Measurements from ENCODE around the gene KRTAP1-5.
"Not testable (repeated sequence)": the region's sequence is repeated elsewhere in the genome, so short reads cannot be mapped to it uniquely, and the experiment has no call there.

The KRTAP1-5 gene

GRCh38 chr17:41048441-41048840 lies 21.4 kb upstream of the KRTAP1-5 start:
- no peak for DNase-seq (ENCODE audit: low read depth)

- not testable (repeated sequence) for DNase-seq (ENCODE audit: low read depth)
These were observed 19.9 kb upstream of the KRTAP1-5 start, which contains the start of gene KRTAP2-1 for GRCh38 chr17:41046735-41047465. KRTAP2-1 (minus strand) TSS chr17:41047316; CDS start chr17:41047267, 49 bp downstream.

- no peak for DNase-seq (ENCODE audit: low read depth)
These were observed 15.9 kb upstream of the KRTAP1-5 start for GRCh38 chr17:41042953-41043352.

- DNase-seq (ENCODE audit: low read depth): not testable (repeated sequence)
These were observed 14.0 kb upstream of the KRTAP1-5 start, which contains the start of gene KRTAP1-1 for GRCh38 chr17:41040783-41041571. KRTAP1-1 (minus strand) TSS chr17:41041450; CDS start chr17:41041397, 53 bp downstream.

- DNase-seq (ENCODE audit: low read depth): no peak
These were observed 10.9 kb upstream of the KRTAP1-5 start for GRCh38 chr17:41037853-41038350.

GRCh38 chr17:41034346-41034935 lies 7.4 kb upstream of the KRTAP1-5 start, which contains the start of gene KRTAP1-3:
KRTAP1-3 (minus strand) TSS chr17:41034874; CDS start chr17:41034821, 53 bp downstream.
- DNase-seq (ENCODE audit: low read depth): not testable (repeated sequence)

GRCh38 chr17:41029633-41030245 lies 2.7 kb upstream of the KRTAP1-5 start, which contains the start of gene KRTAP1-4:
KRTAP1-4 (minus strand) TSS chr17:41030195; CDS start chr17:41030078, 117 bp downstream.
- no peak for DNase-seq (ENCODE audit: low read depth)

- DNase-seq (ENCODE audit: low read depth): no peak
These were observed 2.3 kb downstream of the KRTAP1-5 start for GRCh38 chr17:41024697-41025096.

GRCh38 chr17:41020336-41020735 lies 6.7 kb downstream of the KRTAP1-5 start:
- no peak for DNase-seq (ENCODE audit: low read depth)

GRCh38 chr17:41019415-41019814 lies 7.6 kb downstream of the KRTAP1-5 start:
- no peak for DNase-seq (ENCODE audit: low read depth)

- no peak for DNase-seq (ENCODE audit: low read depth)
These were observed 8.5 kb downstream of the KRTAP1-5 start for GRCh38 chr17:41018541-41018940.

- DNase-seq (ENCODE audit: low read depth): no peak
These were observed 10.3 kb downstream of the KRTAP1-5 start for GRCh38 chr17:41016578-41017215.

GRCh38 chr17:41015454-41015853 lies 11.6 kb downstream of the KRTAP1-5 start:
- DNase-seq (ENCODE audit: low read depth): no peak

GRCh38 chr17:41013606-41014005 lies 13.4 kb downstream of the KRTAP1-5 start:
- no peak for DNase-seq (ENCODE audit: low read depth)

GRCh38 chr17:41013181-41013580 lies 13.8 kb downstream of the KRTAP1-5 start:
- DNase-seq (ENCODE audit: low read depth): no peak

- DNase-seq (ENCODE audit: low read depth): no peak
These were observed 14.5 kb downstream of the KRTAP1-5 start for GRCh38 chr17:41012326-41013120.

GRCh38 chr17:41010441-41010840 lies 16.6 kb downstream of the KRTAP1-5 start:
- DNase-seq (ENCODE audit: low read depth): no peak

GRCh38 chr17:41009936-41010335 lies 17.1 kb downstream of the KRTAP1-5 start:
- DNase-seq (ENCODE audit: low read depth): no peak

GRCh38 chr17:41009301-41009760 lies 17.7 kb downstream of the KRTAP1-5 start:
- no peak for DNase-seq (ENCODE audit: low read depth)

- DNase-seq (ENCODE audit: low read depth): no peak
These were observed 18.2 kb downstream of the KRTAP1-5 start, which contains the start of gene KRTAP3-1 for GRCh38 chr17:41008811-41009210. KRTAP3-1 (minus strand) TSS chr17:41009128; CDS start chr17:41009074, 54 bp downstream.

Data from activated T-cell treated with anti-CD3 and anti-CD28 coated beads for 48 hours (primary cell).